CD14-positive monocyte (primary cell): ENCODE data around the gene PCBP3. TPM values are rescaled to one million over a fixed set of nuclear protein-coding genes. Genes with fewer than 3 reads are reported as not detected.

Experiments
- DNase-seq, 3 donors: peaks; one replicate each; pipeline ENCODE4 v3.0.0-alpha.2; 2011 to 2022
- H2AFZ ChIP-seq: 2 replicates; pipeline ENCODE4 v1.6.0; 2012; ENCODE audit warnings: mild to moderate bottlenecking, low read depth, low read length, inconsistent platforms; ENCODE audit not compliant: insufficient read depth, poor library complexity, severe bottlenecking
- H3K27ac ChIP-seq, 2 donors: 1 replicate in 1 of 2; 2 replicates in 1 of 2; pipeline ENCODE4 v1.5.1; 2012 to 2013; ENCODE audit warnings: low read length in 2 of 2, control low read depth in 1 of 2, inconsistent platforms in 1 of 2, low read depth in 1 of 2, mild to moderate bottlenecking in 1 of 2
- H3K27me3 ChIP-seq, 2 donors: one replicate each; pipeline versions ENCODE4 v1.6.0 to v1.6.1; 2011 to 2013; ENCODE audit warnings: low read length in 2 of 2; ENCODE audit not compliant: control insufficient read depth in 2 of 2, insufficient read depth in 2 of 2
- H3K36me3 ChIP-seq, 2 donors: replicated peaks in 1 of 2; 1 replicate in 1 of 2; 2 replicates in 1 of 2; pipeline versions ENCODE4 v1.5.1 to v1.6.1; 2012 to 2013; ENCODE audit warnings: low read length in 2 of 2, control low read depth in 1 of 2, inconsistent platforms in 1 of 2, mild to moderate bottlenecking in 1 of 2; ENCODE audit not compliant: insufficient read depth in 2 of 2, control insufficient read depth in 1 of 2
- H3K4me1 ChIP-seq, 2 donors: 1 replicate in 1 of 2; 2 replicates in 1 of 2; pipeline versions ENCODE4 v1.5.1 to v1.6.1; 2012 to 2013; ENCODE audit warnings: low read length in 2 of 2, control low read depth in 1 of 2, inconsistent platforms in 1 of 2, mild to moderate bottlenecking in 1 of 2, moderate library complexity in 1 of 2; ENCODE audit not compliant: insufficient read depth in 2 of 2, control insufficient read depth in 1 of 2
- H3K4me2 ChIP-seq: replicated peaks from 2 replicates; pipeline ENCODE3; 2012; ENCODE audit warnings: low read length, moderate library complexity, mild to moderate bottlenecking; ENCODE audit not compliant: poor library complexity, severe bottlenecking; ENCODE audit errors: extremely low read depth
- H3K4me3 ChIP-seq, 3 experiments: fragments of 200-600 bp in 1 of 3; sonication (generic) in 1 of 3; replicated peaks in 1 of 3; 1 replicate in 2 of 3; 2 replicates in 1 of 3; pipeline ENCODE4 v1.5.1; 2011 to 2013; ENCODE audit warnings: low read length in 3 of 3, mild to moderate bottlenecking in 3 of 3, control low read depth in 2 of 3, low read depth in 2 of 3, inconsistent platforms in 1 of 3, moderate library complexity in 1 of 3
- H3K79me2 ChIP-seq: 2 replicates; pipeline ENCODE4 v1.6.0; 2012; ENCODE audit warnings: mild to moderate bottlenecking, control low read depth, inconsistent platforms, low read length, moderate library complexity; ENCODE audit not compliant: insufficient read depth
- H3K9ac ChIP-seq: 2 replicates; pipeline ENCODE4 v1.6.0; 2017; ENCODE audit warnings: low read length, mild to moderate bottlenecking; ENCODE audit not compliant: insufficient read depth, poor library complexity, severe bottlenecking
- H3K9me3 ChIP-seq, 2 donors: replicated peaks in 1 of 2; 1 replicate in 1 of 2; 2 replicates in 1 of 2; pipeline versions ENCODE4 v1.5.1 to v1.6.1; 2012 to 2013; ENCODE audit warnings: low read length in 2 of 2, control low read depth in 1 of 2; ENCODE audit not compliant: control insufficient read depth in 1 of 2, insufficient read depth in 1 of 2
- H4K20me1 ChIP-seq: 2 replicates; pipeline ENCODE4 v1.6.0; 2012; ENCODE audit warnings: mild to moderate bottlenecking, low read length, control low read depth, moderate library complexity; ENCODE audit not compliant: insufficient read depth
- H3K27ac Mint-ChIP-seq, 7 donors: one replicate each; pipeline ENCODE4 v1.8.0; 2020; ENCODE audit warnings: mild to moderate bottlenecking in 7 of 7, mixed read lengths in 7 of 7, moderate library complexity in 6 of 7, inconsistent platforms in 2 of 7
- H3K27me3 Mint-ChIP-seq, 3 donors: one replicate each; pipeline ENCODE4 v1.8.0; 2021 to 2022; ENCODE audit warnings: low read depth in 3 of 3, mild to moderate bottlenecking in 3 of 3, mixed read lengths in 3 of 3, moderate library complexity in 3 of 3, inconsistent platforms in 1 of 3
- H3K36me3 Mint-ChIP-seq, 2 donors: one replicate each; pipeline ENCODE4 v1.8.0; 2020; ENCODE audit warnings: mixed read lengths in 2 of 2, inconsistent platforms in 1 of 2, mild to moderate bottlenecking in 1 of 2
- H3K4me1 Mint-ChIP-seq: one replicate; pipeline ENCODE4 v1.8.0; 2020; ENCODE audit warnings: mild to moderate bottlenecking, mixed read lengths
- H3K4me3 Mint-ChIP-seq, 2 donors: one replicate each; pipeline ENCODE4 v1.8.0; 2020; ENCODE audit warnings: mild to moderate bottlenecking in 2 of 2, mixed read lengths in 2 of 2, moderate library complexity in 1 of 2
- H3K9me3 Mint-ChIP-seq, 7 donors: one replicate each; pipeline ENCODE4 v1.8.0; 2020 to 2022; ENCODE audit warnings: mixed read lengths in 7 of 7, mild to moderate bottlenecking in 6 of 7, moderate library complexity in 6 of 7, inconsistent platforms in 2 of 7
- WGBS: methylation state at CpG from one replicate; pipeline ENCODE4 v1.1.5; 2013; ENCODE audit warnings: missing lambda C conversion rate; ENCODE audit not compliant: insufficient coverage; 5-methylcytosine and 5-hydroxymethylcytosine counted together
- intact Hi-C, 2 donors: fragments of 100-400 bp; cut with micrococcal nuclease; formaldehyde crosslinking; loops; one replicate each; pipeline versions ENCODE4 v1.15.0 to v1.15.1; 2023
- polyA plus RNA-seq, 3 donors: library from polyadenylated mRNA; depleted of rRNA in 1 of 3; unstranded in 2 of 3; stranded (reverse) in 1 of 3; fragments of 300-500 nt in 2 of 3; fragments of >200 nt in 1 of 3; fragmentation: Illumina TruSeq in 2 of 3; gene quantifications; 1 replicate in 2 of 3; 2 replicates in 1 of 3; pipeline ENCODE4 v1.2.3, GENCODE V29; 2012 to 2021
- TF ChIP-seq, protein P1 (sequence below): fragments of 200-600 bp; IDR thresholded peaks from one replicate; pipeline ENCODE4 v1.8.0; 2022; ENCODE audit warnings: antibody characterized with exemption, mild to moderate bottlenecking

The PCBP3 gene
- polyA plus RNA-seq, 3 donors, result 0.34 to 0.49 TPM; not detected in 1

DNA sequence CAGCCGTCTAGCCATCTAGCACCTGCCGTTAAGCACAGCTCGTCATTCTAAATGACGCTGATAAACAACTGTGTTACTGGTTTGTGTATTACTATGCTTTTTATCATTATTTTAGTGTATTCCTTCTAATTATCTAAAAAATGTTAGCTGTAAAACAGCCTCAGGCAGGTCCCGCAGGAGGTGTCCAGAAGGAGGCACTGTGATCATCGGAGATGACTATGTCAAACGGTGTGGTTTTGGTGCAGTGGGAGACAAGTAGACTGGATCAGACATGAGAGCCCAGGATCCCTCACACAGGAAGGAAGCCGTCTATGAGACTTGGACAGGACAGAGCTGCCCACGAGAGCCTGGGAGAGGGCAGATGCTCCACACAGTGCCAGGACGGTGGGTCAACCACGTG lies 282.8 kb downstream of the PCBP3 start:
- peaks cover 0 to 2% (median 2%) of the 10 kb centered on the region in 3 donors for H3K27me3 Mint-ChIP-seq
- Histone ChIP-seq H3K79me2 (no peaks in the 10 kb centered on the region), H3K4me3 (no peak overlapping the region), H3K4me2 (no peak overlapping the region), H2AFZ (no peak overlapping the region), H3K4me1 (no peaks in the 10 kb centered on the region), H3K27ac (no peak overlapping the region), H3K27me3 (no peaks in the 10 kb centered on the region), H3K9ac (no peak overlapping the region), H3K9me3 (peaks cover 21 to 37% of the 10 kb centered on the region in 2 donors), H4K20me1 (no peaks in the 10 kb centered on the region), H3K36me3 (no peaks in the 10 kb centered on the region)
- H3K9me3 Mint-ChIP-seq, result peaks cover 0 to 32% (median 9%) of the 10 kb centered on the region in 7 donors
- H3K36me3 Mint-ChIP-seq, result no peaks in the 10 kb centered on the region
- no peak overlapping the region for H3K27ac Mint-ChIP-seq
- TF ChIP-seq, protein P1, sequence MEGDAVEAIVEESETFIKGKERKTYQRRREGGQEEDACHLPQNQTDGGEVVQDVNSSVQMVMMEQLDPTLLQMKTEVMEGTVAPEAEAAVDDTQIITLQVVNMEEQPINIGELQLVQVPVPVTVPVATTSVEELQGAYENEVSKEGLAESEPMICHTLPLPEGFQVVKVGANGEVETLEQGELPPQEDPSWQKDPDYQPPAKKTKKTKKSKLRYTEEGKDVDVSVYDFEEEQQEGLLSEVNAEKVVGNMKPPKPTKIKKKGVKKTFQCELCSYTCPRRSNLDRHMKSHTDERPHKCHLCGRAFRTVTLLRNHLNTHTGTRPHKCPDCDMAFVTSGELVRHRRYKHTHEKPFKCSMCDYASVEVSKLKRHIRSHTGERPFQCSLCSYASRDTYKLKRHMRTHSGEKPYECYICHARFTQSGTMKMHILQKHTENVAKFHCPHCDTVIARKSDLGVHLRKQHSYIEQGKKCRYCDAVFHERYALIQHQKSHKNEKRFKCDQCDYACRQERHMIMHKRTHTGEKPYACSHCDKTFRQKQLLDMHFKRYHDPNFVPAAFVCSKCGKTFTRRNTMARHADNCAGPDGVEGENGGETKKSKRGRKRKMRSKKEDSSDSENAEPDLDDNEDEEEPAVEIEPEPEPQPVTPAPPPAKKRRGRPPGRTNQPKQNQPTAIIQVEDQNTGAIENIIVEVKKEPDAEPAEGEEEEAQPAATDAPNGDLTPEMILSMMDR, result no peak
- WGBS, result 78% methylated on average over 4 of the region's 11 CpGs
- intact Hi-C loops, result no loop called here
- H3K4me1 Mint-ChIP-seq, result no peaks in the 10 kb centered on the region
- H3K4me3 Mint-ChIP-seq, result no peak overlapping the region
- no peak for DNase-seq

DNA sequence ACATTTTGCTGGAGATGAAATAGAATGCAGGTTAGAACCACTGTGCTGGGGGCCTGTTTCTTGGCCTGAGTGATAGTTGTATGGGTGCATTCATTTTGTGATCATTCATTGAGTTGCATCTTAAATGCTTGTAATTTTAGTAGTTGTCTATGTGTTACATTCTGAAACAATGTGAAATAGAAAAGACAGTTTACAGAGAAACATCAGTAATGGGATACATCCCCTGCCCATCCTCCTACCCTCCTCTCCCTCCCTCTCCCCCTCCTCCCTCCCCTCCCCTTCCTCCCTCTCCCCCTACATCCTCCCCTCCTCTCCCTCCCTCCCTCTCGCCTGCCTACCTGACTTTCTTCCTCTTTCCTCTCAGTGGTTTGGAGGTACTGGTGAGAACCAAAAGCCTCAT lies 283.5 kb downstream of the PCBP3 start:
- peaks cover 0 to 2% (median 0%) of the 10 kb centered on the region in 3 donors for H3K27me3 Mint-ChIP-seq
- no peaks in the 10 kb centered on the region for H3K36me3 Mint-ChIP-seq
- WGBS, result no CpG with 5 or more reads among the region's 1 CpG
- Histone ChIP-seq H3K9me3 (peaks cover 23 to 44% of the 10 kb centered on the region in 2 donors), H3K9ac (no peak overlapping the region), H3K4me1 (no peaks in the 10 kb centered on the region), H3K4me3 (no peak overlapping the region), H4K20me1 (no peaks in the 10 kb centered on the region), H3K36me3 (no peaks in the 10 kb centered on the region), H2AFZ (no peak overlapping the region), H3K27ac (no peak overlapping the region), H3K79me2 (no peaks in the 10 kb centered on the region), H3K4me2 (no peak overlapping the region), H3K27me3 (no peaks in the 10 kb centered on the region)
- intact Hi-C loops, result no loop called here
- no peak for DNase-seq
- TF ChIP-seq, protein P1, result no peak
- H3K4me3 Mint-ChIP-seq, result no peak overlapping the region
- peaks cover 0 to 29% (median 11%) of the 10 kb centered on the region in 7 donors for H3K9me3 Mint-ChIP-seq
- no peaks in the 10 kb centered on the region for H3K4me1 Mint-ChIP-seq
- H3K27ac Mint-ChIP-seq, result no peak overlapping the region
